GM19452 (cell line): ENCODE results near the gene PSMB5.
A peak's percentile ranks its signal among the peaks of the same experiment; 100 is the strongest.
"Not testable (repeated sequence)": the region's sequence is repeated elsewhere in the genome, so short reads cannot be mapped to it uniquely, and the experiment has no call there.

Source experiments
- ATAC-seq: cut with Tn5 transposase; IDR thresholded peaks from one replicate; pipeline ENCODE4 v1.9.1; 2021; ENCODE audit not compliant: unreplicated experiment

The PSMB5 gene

DNA sequence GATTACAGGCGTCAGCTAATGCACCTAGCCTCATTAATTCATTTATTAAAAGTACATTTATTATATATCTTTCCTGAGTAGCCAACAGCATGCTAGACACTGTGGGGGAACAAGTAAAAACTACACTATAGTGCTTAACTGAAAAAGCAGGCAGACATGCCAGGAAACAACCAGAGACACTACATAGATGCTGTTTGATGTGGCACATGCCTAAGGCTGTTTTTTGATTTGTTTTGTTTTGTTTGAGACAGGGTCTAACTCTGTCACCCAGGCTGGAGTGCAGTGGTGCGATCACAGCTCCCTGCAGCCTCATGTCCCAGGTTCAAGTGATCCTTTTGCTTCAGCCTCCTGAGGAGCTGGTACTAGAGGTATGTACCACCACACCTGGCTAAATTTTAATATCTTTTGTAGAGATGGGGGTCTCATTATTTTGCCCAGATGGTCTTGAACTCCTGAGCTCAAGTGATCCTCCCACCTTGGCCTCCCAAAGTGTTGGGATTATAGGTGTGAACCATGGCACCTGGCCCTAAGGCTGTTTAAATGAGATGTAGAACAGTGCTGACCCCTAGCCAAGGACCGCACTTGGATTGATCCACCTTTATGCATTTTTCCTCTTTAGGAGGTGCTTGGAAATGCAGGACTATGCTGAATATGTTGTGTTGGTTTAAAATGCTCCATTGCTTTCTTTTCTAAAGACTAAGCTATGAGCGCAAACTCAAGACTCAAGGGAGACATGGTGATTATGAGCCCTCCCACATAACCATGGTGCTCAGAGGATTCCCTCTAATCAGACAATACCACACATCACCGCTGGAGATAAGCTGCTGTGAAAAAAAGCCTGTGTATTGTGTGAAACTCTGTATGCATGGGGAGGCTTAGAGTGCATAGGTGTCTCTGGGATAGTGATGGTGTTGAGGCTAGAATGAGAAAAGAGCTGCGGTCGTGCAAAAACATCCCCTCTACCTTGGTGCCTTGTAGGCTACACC lies 14.3 kb downstream of the PSMB5 start:
- ATAC-seq: no peak

DNA sequence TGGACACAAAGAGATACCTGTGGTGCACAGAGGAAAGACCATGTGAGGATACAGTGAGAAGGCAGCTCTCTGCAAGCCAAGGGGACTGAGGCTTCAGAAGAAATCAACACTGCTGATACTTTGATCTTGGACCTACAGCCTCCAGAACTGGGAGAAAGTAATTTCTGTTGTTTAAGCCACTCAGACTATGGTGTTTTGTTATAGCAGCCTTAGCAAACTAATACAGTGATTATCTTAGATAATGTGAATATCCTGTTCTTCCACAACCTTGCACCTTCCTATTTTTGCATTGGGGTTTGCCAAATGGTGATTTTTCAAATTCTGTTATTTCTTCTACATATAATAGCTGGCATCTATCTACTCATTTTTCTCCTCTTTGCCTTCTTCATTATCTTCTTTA lies 16.6 kb downstream of the PSMB5 start:
- no peak for ATAC-seq

DNA sequence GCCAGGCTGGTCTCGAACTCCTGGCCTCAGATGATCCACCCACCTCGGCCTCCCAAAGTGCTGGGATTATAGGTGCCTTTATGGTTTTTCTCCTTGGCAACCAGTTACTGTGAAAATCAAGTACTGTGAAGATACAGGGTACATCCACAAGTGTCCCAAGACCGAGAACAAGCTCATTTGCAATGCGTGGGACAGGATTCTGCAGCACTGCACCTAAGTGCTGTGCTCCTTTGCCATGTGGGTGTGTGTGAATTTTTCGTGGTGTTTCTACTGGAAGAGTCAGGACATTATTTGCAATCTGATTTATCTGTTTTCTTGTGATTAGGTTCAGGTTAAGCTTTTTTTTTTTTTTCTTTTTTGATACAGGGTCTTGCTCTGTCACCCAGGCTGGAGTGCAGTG lies 17.6 kb downstream of the PSMB5 start:
- ATAC-seq: no peak

DNA sequence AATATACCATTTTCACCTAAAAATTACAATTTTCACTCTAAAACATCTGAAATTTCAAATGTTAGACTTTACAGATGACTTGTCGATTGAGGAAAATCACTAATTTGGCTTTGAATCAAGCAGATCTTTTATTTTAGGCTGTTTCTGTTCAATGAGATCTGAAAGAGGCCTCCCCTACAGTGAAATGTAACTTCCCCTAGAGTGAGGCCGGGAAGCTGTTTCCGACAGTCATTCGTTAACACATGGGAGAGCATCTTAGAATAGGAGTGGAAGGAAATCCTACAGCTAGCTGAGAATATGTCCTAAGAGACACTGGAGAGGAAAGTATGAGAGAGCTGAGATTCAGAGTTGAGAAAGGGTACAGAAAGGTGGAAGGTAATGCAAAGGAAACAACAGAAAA lies 19.1 kb downstream of the PSMB5 start:
- ATAC-seq: no peak

DNA sequence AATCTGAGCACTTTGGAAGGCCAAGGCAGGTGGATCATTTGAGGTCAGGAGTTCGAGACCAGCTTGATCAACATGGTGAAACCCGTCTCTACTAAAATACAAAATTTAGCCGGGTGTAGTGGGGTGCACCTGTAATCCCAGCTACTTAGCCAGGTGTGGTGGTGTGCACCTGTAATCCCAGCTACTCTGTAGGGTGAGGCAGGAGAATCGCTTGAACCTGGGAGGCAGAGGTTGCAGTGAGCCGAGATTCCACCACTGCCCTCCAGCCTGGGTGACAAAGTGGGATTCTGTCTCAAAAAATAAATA lies 21.0 kb downstream of the PSMB5 start:
- not testable (repeated sequence) for ATAC-seq

DNA sequence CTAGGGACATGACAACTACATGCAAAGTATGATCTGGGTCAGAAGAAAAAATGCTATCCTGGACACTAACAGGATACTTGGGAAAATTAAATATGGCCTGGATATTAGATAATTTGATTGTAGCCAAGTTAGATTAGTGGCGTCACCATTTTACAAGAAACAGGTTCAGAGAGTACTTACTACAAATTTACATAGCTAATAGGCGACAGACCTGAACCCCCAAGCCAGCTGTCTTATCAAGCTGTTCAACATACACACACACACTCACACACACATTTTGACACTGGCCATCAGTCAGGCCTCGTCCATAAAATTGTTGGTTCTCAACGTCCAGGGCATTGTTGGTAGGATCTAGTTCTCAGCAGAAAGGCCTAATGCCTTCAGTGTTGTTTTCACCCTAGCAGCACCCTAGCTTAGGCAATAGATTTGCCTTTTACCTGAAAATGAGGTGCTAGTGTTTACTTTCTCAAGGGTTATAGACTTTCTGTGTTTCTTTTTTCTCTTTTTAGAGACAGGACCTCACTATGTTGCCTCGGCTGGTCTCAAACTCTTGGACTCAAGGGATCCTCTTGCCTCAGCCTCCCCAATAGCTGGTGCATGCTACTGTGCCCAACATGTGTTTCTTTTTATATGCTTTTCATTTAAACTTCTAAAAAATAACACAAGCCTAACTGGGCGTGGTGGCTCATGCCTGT lies 21.5 kb downstream of the PSMB5 start:
- no peak for ATAC-seq

DNA sequence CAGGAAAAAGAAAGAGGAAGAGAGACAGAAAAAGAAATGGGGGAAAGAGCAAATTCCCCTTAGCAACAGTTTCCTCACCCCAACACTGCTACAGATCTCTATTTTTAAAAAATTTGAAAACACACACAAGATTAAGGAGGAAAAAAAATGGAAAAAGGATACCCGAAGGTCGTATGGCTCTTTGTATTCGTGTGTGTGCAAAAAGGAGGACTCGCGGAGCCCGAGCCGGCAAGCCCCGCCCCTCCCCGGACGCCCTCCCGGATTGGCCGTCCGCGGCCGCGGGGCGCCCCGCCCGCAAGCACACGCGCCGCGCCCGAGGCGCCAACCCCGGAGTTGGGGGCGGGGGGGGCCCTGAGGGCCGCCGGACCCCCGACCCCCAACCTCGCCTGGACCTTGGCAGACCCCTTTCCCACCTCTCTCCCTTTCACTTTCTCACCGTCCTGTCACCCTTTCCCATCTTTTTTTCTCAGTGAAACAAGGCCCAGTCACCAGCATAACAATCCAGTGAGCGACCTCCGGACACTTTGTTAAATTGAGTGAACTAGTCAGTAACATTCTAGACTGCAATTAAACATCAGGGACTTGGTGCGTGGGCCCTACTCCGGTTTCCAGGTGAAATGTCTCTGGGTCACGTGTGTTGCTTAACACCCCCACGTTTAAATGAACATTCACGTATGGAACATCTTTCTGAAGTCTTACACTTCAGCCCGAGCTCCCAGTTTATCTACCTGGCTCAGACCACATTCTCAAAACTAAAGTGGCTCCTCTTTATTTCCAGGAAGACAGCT lies 24.6 kb downstream of the PSMB5 start, which contains the start of gene C14orf93:
TSS of gene C14orf93 (minus strand) at position 205 of the 788 bp plus-strand sequence. CDS start 11,120 bp downstream, outside the sequence.
- ATAC-seq: no peak

DNA sequence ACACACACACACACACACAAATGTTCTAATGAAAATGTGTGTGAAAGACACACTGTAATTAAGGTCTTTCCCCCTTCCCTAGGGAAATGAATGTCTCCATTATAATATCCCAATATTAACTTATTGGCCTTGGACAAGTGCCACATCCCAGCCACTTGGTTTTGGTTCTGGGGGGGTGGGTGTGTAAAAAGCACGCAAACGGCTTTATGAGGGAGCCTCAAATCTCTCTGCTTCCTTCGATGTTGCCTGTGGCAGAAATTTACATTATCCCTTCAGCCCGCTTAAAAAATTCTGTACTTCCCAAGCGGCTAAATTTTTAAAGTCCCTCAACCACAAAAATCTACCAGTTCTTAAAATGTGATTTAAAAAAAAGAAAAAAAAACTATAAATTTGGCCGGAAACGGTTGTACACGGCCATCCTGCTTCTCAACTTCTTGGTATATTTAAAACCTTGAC lies 25.2 kb downstream of the PSMB5 start:
- no peak for ATAC-seq

DNA sequence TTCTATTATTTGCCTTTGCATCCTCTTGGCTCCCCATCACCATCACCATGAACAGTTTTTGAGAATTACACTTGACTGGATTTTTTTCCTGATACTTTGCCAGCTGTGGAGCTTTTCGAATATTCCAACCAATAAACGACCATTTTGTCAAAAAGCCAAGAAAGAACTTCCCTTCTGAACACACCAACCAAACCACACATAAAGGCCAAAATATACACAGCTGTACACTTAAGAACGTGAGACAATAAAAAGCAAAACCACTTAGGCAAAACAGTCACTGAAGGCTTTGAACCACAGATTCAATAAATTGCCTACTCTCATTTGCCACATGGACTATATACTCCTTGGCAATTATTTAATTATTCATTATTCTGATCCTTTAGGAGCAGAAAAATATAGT lies 25.9 kb downstream of the PSMB5 start:
- no peak for ATAC-seq

DNA sequence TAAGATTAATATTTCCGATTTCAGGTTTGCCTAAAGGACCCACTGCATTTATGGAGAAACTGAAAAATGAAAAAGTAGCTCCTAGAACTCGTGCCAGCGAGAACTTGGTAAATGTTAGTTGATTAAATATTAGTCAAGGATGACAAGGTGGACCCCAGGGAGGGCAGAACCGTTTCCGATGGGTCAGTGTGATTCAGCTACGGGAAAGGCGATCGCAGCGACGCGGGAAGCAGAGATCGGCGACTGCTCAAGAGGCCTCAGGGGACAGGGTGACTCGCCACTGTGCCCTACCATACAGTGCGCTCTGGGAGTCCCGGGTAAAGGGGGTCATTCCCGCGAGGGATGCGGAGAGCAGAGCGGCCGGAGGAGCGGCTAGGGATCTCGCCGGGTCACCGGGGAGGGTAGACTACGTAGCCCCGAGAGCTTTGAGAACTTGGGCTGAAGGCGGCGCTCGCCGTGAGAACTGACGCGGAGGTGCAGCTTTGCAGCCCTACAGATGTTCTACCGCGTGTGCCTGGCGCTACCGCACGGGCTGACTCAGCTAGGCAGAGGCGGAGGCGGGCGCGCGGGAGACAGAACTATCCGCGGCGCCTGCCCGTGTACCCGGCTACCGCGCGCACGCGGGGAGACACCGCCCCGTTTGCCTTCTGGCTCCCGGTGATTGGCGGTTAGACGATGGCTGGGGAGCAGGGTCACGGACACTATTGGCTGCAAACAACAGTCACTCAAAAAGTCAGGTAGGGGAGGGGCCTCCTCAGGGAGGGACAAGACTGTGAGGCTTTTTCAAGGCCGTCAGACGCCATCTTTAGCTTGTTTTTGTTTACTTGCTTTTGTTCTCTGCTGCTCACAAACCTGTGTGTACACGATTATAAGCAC lies 27.9 kb downstream of the PSMB5 start:
- ATAC-seq: peak; percentile 93

DNA sequence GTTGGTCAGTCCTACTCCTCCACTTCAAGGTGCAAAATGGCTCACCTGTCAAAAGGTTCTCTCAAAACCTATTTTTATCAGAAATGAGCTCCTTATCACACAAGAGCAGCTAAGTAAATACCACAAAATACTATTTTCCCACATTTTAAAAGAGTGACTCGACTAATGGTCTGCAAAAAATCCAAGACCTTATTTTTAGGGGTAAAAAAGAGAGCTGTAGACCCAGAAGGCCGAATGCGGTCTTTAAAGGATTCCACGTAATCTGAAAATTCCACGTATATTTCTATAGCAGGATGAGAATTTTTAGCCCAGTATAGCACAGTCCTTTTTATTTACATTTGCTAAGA lies 28.5 kb downstream of the PSMB5 start:
- ATAC-seq: no peak

DNA sequence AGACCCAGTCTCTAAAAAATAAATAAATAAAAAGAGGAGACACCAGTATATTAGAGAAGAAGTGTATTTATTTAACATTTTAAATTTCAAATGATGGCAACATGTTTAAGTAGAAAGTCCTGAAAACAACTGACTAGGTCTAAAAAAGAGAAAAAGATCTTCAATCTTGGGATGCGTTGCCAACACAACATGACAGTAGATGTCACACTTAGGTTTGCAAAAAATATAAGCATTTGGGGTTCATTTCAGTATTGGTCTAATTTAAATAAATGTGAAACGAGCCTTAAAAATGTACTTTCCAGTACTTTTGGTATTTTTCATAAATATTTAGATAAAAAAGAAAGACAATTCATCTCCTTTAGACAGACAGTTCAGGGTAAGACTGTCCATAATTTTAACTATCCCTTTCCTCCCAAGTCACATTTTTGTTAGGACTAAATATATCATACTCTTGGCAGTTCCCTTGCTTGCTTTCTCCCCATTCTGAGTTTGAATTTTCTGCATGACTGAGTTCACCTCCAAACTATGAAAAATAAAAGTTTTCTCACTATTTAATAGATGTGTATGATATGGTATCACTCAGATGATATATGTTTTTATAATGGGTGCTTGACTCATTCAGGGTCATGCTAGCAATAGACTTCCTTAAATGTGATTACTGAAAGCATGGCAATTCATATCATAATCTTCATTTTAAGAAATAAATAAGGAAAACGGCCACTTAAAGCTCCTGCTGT lies 29.1 kb downstream of the PSMB5 start:
- ATAC-seq: no peak

DNA sequence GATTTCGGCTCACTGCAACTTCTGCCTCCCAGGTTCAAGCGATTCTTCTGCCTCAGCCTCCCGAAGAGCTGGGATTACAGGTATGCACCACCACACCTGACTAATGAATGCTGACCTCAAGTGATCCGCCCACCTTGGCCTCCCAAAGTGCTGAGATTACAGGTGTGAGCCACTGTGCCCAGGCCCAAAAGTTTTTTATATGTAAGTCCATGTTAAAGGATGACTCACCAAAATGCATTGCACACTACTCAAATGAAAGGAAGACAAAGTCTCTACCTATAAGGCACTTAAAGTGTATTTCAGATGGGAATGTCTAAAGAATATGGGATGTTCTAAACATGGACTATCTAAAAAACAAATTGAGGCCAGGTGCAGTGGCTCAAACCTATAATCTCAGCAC lies 30.4 kb downstream of the PSMB5 start:
- ATAC-seq: not testable (repeated sequence)

DNA sequence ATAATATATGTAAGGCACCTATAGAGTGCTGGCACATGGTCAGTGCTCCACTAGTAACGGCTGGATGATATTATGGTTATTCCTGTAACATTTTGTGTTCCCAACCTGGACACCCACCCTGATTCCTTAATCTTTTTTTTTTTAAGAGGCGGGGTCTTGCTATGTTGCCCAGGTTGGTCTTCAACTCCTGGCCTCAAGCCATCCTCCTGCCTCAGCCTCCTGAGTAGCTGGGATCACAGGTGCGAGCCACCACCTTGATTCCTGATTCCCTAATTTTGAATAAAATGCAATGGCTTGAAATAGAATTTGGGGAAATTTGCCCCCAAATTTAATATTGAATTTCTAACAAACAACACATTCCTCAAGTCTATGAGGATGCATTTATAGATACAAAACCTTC lies 32.1 kb downstream of the PSMB5 start:
- no peak for ATAC-seq

DNA sequence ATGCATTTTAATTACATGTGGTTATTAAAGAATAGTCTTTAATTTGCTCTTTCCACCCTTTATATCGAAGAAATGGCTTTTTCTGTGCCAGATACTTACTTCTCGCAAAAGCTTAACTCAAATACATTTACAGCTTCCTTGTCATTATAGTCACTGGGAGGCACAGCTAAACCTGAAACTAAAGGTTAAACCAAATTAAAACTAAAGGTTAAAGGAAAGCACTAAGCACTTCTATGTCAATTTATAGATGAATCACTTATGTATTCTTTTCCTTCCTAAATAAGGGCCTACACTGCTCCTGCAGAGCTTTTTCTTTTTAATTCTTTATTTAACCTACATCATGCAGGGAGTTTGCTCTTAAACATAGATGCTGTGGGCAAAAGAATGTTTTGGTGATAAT lies 33.8 kb downstream of the PSMB5 start:
- ATAC-seq: no peak

DNA sequence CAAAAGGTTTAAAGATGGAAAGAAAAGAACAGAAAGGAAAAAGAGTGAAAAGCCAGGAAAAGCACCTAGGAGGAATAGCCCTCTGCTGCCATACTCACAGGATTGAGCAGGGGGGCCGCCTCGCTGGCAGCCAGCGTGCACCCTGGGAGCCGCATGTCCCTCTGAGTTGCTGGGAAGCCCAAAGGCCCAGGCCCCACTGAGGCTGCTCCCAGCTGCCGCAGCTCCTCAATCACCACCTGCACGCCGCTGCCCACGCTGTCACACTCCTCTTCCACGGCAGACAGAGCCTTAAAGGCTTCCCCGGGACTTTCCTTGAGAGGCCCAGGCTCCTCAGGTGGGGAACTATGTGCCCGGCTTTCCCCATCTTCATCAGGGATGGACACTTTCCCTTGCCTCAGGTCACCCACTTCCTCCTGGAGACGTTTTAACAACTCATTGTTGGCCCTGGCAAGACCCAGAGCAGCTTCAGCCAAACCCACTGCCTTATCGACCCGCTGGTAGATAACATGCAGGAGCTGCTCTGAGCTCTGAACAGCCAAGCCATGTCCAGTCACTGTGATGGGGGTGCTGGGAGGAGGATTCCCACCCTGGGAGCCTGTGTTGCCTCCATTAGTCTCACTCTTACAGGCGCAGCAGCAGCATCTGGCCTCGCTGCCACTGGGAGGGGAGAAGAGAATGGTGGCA lies 36.2 kb downstream of the PSMB5 start:
- no peak for ATAC-seq

DNA sequence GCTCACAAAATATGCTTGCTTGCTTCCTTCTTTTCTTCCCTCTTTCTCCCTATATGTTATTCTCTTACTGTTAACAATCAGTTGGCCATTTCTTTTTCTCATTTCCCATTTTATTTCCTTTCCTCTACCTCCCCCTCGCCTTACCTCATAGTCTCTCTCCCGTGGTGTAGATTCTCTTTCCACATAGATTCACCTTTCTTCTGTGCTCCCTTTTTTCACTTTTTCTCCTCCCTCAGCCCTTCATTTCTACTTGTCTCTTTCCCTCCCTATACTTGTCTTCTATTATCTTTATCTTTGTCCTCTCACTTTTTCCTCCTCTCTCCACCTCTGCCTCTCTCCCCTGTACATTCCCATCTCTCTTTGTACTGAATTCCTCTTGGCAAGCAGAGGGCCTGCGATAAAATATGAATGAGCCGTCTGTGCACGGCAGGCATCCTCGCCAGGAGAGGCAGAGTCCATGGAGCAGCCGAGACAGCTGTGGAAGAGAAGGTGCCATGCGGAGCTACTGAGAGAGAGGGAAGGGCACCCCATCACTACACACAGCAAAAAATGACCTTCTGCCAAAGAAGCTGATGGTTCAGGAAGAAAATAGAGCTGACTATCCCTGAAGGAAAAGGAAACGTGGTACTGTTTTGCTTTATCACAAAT lies 36.9 kb downstream of the PSMB5 start:
- no peak for ATAC-seq

DNA sequence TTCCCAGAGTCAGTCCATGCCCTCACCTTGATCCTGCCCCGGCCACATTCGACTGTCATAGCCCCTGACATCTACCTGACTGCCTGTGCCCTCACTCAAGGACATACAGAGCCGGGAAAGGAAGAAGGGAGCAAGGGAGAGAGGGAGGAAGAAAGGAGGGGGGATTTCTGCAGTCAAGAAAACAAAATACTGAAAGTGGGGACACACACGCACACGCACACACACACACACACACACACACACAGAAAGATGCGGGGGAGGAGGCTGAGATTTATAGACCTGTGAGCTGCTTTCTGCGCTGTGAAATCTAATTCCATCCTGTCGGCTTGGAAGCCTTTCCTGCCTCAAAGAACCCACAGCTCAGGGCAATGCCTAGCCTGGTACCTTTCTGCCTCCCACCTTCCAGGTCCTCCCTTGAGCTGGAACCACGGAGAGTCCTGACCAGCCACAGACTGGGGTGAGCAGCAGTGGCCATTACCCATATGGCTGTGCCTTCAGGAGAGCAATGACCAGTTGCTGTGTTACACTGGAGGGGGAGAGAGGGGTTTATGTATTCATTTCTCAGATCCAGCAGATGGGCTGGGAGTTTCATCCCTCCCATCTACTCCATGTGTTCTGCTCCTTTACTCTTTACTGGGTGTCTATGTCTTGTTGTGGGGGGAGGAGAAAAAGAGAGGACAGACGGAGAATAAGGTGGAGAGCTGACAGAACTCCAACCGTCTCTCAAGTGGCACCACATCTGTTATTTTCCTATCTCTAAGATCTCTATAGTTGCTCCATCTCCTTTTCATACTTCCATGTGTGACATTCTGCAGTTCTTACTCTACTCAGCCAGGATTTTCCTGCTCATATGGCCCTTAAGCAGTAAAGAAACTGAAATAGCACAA lies 37.7 kb downstream of the PSMB5 start:
- no peak for ATAC-seq
